K562 (cell line): ENCODE data around the gene HNRNPDL. TPM values are rescaled to one million over a fixed set of nuclear protein-coding genes. Genes with fewer than 3 reads are reported as not detected.

Experiments used
- ATAC-seq: fragments of 200-7000 bp; cut with Tn5 transposase; 3 replicates; pipeline ENCODE4 v1.9.1; 2020; ENCODE audit warnings: moderate library complexity
- BruUV-seq: library from RNA; stranded (reverse); fragments of 400-500 nt; replicated peaks from 2 replicates; lab custom pipeline; 2021; lab: Mats Ljungman, UMichigan
- CTCF ChIA-PET: fragments of 300-600 bp; formaldehyde crosslinking; extraction: SDS; loops from one replicate; lab custom pipeline; 2021; ENCODE audit warnings: low intra/inter-chr PET ratio; lab: Yijun Ruan, JAX
- POLR2A ChIA-PET: fragments of 300-600, 350-650 bp; sonication (Branson Sonifier 250); formaldehyde crosslinking; extraction: SDS; loops from one replicate; lab custom pipeline; 2021; ENCODE audit warnings: antibody characterized with exemption, inconsistent platforms; lab: Yijun Ruan, JAX
- DNase-seq, 4 experiments: peaks; one replicate each; pipeline versions ENCODE4 v3.0.0 to v3.0.0-alpha.2; 2011 to 2018; ENCODE audit warnings: low spot score in 3 of 4, mixed read lengths in 3 of 4; ENCODE audit errors: extremely low read depth in 1 of 4
- FAIRE-seq: peaks from 2 replicates; lab custom pipeline; 2011; peaks lifted over from hg19 to GRCh38; lab: Jason Lieb, UNC
- H2AFZ ChIP-seq: 2 replicates; pipeline ENCODE4 v1.6.0; 2011; ENCODE audit warnings: low read depth, low read length, control low read depth, inconsistent platforms
- H3K27ac ChIP-seq: fragments of 200-600 bp; 3 replicates; pipeline ENCODE4 v1.8.0; 2011; ENCODE audit warnings: low read depth, mild to moderate bottlenecking, control low read depth, inconsistent platforms, low read length, moderate library complexity, mixed read lengths; ENCODE audit errors: extremely low read depth
- H3K27me3 ChIP-seq, 2 experiments: fragments of 300-600 bp in 1 of 2; 2 replicates in 1 of 2; 3 replicates in 1 of 2; pipeline versions ENCODE4 v1.6.0 to v1.8.0; 2011; ENCODE audit warnings: inconsistent platforms in 2 of 2, low read length in 2 of 2, mild to moderate bottlenecking in 1 of 2, mixed read lengths in 1 of 2, moderate library complexity in 1 of 2; ENCODE audit not compliant: control insufficient read depth in 2 of 2, insufficient read depth in 2 of 2
- H3K36me3 ChIP-seq: fragments of 300-600 bp; 3 replicates; pipeline ENCODE4 v1.8.0; 2011; ENCODE audit warnings: mild to moderate bottlenecking, low read length, inconsistent platforms; ENCODE audit not compliant: control insufficient read depth, insufficient read depth
- H3K4me1 ChIP-seq, 2 experiments: fragments of 200-600 bp in 1 of 2; replicated peaks in 1 of 2; 2 replicates in 1 of 2; 3 replicates in 1 of 2; pipeline versions ENCODE4 v1.5.1 to v1.8.0; 2011; ENCODE audit warnings: inconsistent platforms in 2 of 2, low read length in 2 of 2, mild to moderate bottlenecking in 1 of 2, mixed read lengths in 1 of 2, moderate library complexity in 1 of 2; ENCODE audit not compliant: control insufficient read depth in 2 of 2, insufficient read depth in 2 of 2
- H3K4me2 ChIP-seq: 2 replicates; pipeline ENCODE4 v1.6.1; 2011; ENCODE audit warnings: low read length, control low read depth, inconsistent platforms, mixed read lengths; ENCODE audit not compliant: insufficient read depth
- H3K4me3 ChIP-seq: fragments of 200-600 bp; sonication (generic), shearing (Covaris generic); 2 replicates; pipeline ENCODE4 v1.5.1; 2016; ENCODE audit warnings: control low read depth, inconsistent platforms
- H3K79me2 ChIP-seq: fragments of 200-600 bp; 3 replicates; pipeline ENCODE4 v1.8.0; 2011; ENCODE audit warnings: low read length, inconsistent platforms; ENCODE audit not compliant: control insufficient read depth, insufficient read depth
- H3K9ac ChIP-seq, 2 experiments: 2 replicates each; pipeline versions ENCODE4 v1.6.0 to v1.6.1; 2011; ENCODE audit warnings: low read depth in 2 of 2, low read length in 2 of 2, control low read depth in 1 of 2, inconsistent platforms in 1 of 2, mild to moderate bottlenecking in 1 of 2, mixed read lengths in 1 of 2; ENCODE audit not compliant: insufficient read depth in 1 of 2
- H3K9me1 ChIP-seq: one replicate; pipeline ENCODE4 v1.6.0; 2011; ENCODE audit warnings: inconsistent platforms, mild to moderate bottlenecking, low read length, moderate library complexity; ENCODE audit not compliant: control insufficient read depth, insufficient read depth
- H3K9me3 ChIP-seq: replicated peaks from 2 replicates; pipeline ENCODE4 v1.5.1; 2011; ENCODE audit warnings: low read depth, low read length, inconsistent platforms; ENCODE audit not compliant: control insufficient read depth, insufficient read depth
- H4K20me1 ChIP-seq: replicated peaks from 2 replicates; pipeline ENCODE4 v1.6.1; 2011; ENCODE audit warnings: low read length, inconsistent platforms, mixed read lengths; ENCODE audit not compliant: control insufficient read depth, insufficient read depth
- CBX5 ChIP-seq: IDR thresholded peaks from 2 replicates; pipeline ENCODE4 v1.6.1; 2014; ENCODE audit warnings: low read depth, borderline replicate concordance
- PCBP2 ChIP-seq: fragments of 200-400 bp; formaldehyde crosslinking; IDR thresholded peaks from 2 replicates; pipeline ENCODE4 v1.6.1; 2018; ENCODE audit warnings: low read length, low read depth, mild to moderate bottlenecking, moderate library complexity; ENCODE audit not compliant: poor library complexity, severe bottlenecking
- RBM25 ChIP-seq: fragments of 200-400 bp; formaldehyde crosslinking; IDR thresholded peaks from 2 replicates; pipeline ENCODE4 v1.6.1; 2018; ENCODE audit warnings: low read length, low read depth, moderate library complexity; ENCODE audit not compliant: severe bottlenecking
- SOX6 ChIP-seq: fragments of 450-650 bp; IDR thresholded peaks from 2 replicates; pipeline ENCODE4 v1.6.1; 2014; ENCODE audit warnings: mild to moderate bottlenecking
- ZNF121 ChIP-seq: sonication (generic); formaldehyde crosslinking; conservative IDR thresholded peaks from 2 replicates; pipeline ENCODE4 v1.8.0; 2022; ENCODE audit warnings: missing genetic modification reagents
- ZNF408 ChIP-seq: fragments of 250-450 bp; sonication (Bioruptor Pico); IDR thresholded peaks from 2 replicates; pipeline ENCODE4 v1.4.0; 2020; ENCODE audit warnings: low read depth, mild to moderate bottlenecking, moderate library complexity
- WGBS: fragments of 100-300 bp; shearing (Covaris generic); methylation state at CpG from one replicate; pipeline ENCODE4 v1.1.6; 2016; ENCODE audit warnings: low coverage, mixed read lengths; ENCODE audit not compliant: insufficient coverage; ENCODE audit errors: missing lambda C conversion rate; 5-methylcytosine and 5-hydroxymethylcytosine counted together
- in situ Hi-C: fragments of 300-500 bp; cut with MboI; formaldehyde crosslinking; loops from 4 replicates; pipeline ENCODE4 v1.15.0; 2018; ENCODE audit warnings: inconsistent platforms, mixed read lengths
- intact Hi-C: fragments of 100-400 bp; cut with micrococcal nuclease; formaldehyde crosslinking; loops from 2 replicates; pipeline ENCODE4 v1.14.2; 2022
- polyA plus RNA-seq, 8 experiments: library from polyadenylated mRNA; depleted of rRNA in 4 of 8; stranded (reverse) in 5 of 8; unstranded in 3 of 8; fragments of >200 nt; fragmentation: Nextera tagmentation in 2 of 8; fragmentation: Illumina TruSeq in 1 of 8; extraction: Ambion mirVana in 2 of 8; extraction: Trizol in 1 of 8; gene quantifications; 2 replicates each; pipeline versions ENCODE4 v1.2.1 to v1.2.3, GENCODE V29; 2011 to 2014; ENCODE audit warnings: inconsistent platforms in 1 of 8, missing spikeins in 1 of 8
- total RNA-seq, 7 experiments: library from RNA; depleted of rRNA in 6 of 7; stranded (reverse); fragments of >200 nt in 6 of 7; fragmentation: Illumina TruSeq in 2 of 7; extraction: Trizol in 2 of 7; gene quantifications; 2 replicates each; pipeline versions ENCODE4 v1.2.1 to v1.2.3, GENCODE V29; 2011 to 2021; ENCODE audit warnings: low replicate concordance in 1 of 7
- TF ChIP-seq, protein P1 (sequence below): fragments of 250-450 bp; sonication (Bioruptor Pico); IDR thresholded peaks from 2 replicates; pipeline ENCODE4 v1.4.0; 2020; ENCODE audit warnings: borderline replicate concordance

The HNRNPDL gene
- total and polyA plus RNA-seq, 9 of the 15 experiments (the other 6 are each of a cell fraction or from before 2014, with no cell fraction given) = 243 to 652 (median 351) TPM

DNA sequence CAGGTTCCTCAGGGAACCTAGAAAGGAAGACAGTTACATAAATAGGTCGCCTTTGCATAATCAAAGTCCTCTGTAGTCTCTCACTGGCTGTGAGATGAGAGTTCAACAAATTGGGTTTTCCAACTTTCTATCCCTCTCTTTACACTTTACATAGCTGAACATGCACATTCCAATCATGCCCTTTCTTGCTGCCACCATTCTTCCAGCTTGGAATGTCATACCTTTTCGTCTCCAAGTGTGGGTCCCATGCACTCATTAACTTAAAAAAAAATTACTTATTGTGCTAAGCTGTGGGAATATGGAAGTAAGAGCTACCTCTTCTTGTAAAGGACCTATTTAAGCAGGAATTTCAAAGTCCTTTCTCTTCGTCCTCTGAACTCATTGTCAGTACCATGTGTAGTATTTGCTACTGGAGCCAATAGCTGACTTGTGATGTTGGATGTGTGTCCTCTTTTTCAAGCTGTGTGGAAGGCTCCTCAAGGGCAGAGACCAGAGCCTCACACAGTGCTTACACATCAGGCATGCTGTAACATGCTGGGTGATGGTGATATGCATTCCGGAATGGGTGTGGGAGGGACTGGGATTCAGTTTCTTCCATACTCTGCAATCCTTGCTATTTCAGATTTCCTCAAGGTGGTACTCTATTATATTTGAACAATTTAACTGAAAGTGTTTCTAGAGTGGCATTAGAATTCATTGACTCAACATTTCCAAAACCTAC is 7.2 kb upstream of the HNRNPDL start:
- no peak overlapping the region for H3K4me2 ChIP-seq
- peaks cover 4 to 10% of the 10 kb centered on the region in 2 experiments; a peak in 3 of 5 replicates for H3K4me1 ChIP-seq
- in situ Hi-C loops (no loop called here), intact Hi-C loops (no loop called here)
- no peak overlapping the region for H3K27ac ChIP-seq
- ChIA-PET CTCF (no interaction called here), POLR2A (interaction anchor here (4.9 kb wide), 1 partner anchor 9 kb away, joined by 29 read pairs; the partner anchor contains the start of gene HNRNPDL)
- H3K4me3 ChIP-seq = no peak overlapping the region
- BruUV-seq = no TSS peak
- 0 out of 3 replicates have a peak, but pooled peaks have one; percentile 13 for ATAC-seq
- H3K9me3 ChIP-seq = 0 out of 2 replicates have a peak, but pooled peaks cover 1% of the 10 kb centered on the region
- peaks cover 98% of the 10 kb centered on the region for H3K79me2 ChIP-seq
- peaks cover 5% of the 10 kb centered on the region; the same call in 1 of the 2 replicates for H4K20me1 ChIP-seq
- H3K36me3 ChIP-seq = peaks cover 57% of the 10 kb centered on the region; the same call in 2 of the 3 replicates
- H3K9me1 ChIP-seq = no peaks in the 10 kb centered on the region
- H3K9ac ChIP-seq = no peak overlapping the region
- 87% methylated on average over 4 of the region's 4 CpGs for WGBS
- FAIRE-seq = no peak
- no peak for DNase-seq
- H3K27me3 ChIP-seq = no peaks in the 10 kb centered on the region
- TF ChIP-seq PCBP2 (no peak), ZNF408 (CRISPR knock-in tag) (no peak)
- no peak overlapping the region for H2AFZ ChIP-seq

DNA sequence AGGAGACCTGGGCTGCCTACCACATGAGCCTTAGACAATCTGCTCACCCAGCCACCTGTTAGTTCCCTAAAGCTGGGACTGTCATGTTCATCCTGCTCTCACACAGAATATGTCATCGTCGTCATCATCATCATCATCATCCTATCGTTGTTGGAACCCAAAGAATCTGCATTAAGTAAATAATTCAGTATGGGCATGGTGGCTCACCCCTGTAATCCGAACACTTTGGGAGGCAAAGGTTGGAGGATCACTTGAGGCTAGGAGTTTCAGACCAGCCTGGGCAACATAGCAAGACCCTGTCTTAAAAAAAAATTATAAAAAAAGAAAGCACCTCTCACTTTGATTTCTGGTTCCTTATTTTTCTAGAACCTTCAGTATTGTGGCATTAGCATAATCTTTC is 6.5 kb upstream of the HNRNPDL start:
- no TSS peak for BruUV-seq
- H3K4me1 ChIP-seq = peaks cover 10% of the 10 kb centered on the region in 2 experiments; a peak in 3 of 5 replicates
- no peaks in the 10 kb centered on the region for H3K27me3 ChIP-seq
- WGBS = 97% methylated on average over 4 of the region's 4 CpGs
- H2AFZ ChIP-seq = no peak overlapping the region
- no peak overlapping the region for H3K9ac ChIP-seq
- POLR2A ChIA-PET = interaction anchor here (0.7 to 4.9 kb wide), 2 partner anchors 8 to 487 kb away, joined by 3 to 29 read pairs; partner anchors contain the start of gene HNRNPDL
- H3K4me2 ChIP-seq = no peak overlapping the region
- peaks cover 53% of the 10 kb centered on the region; the same call in 2 of the 3 replicates for H3K36me3 ChIP-seq
- 0 out of 2 replicates have a peak, but pooled peaks cover 1% of the 10 kb centered on the region for H3K9me3 ChIP-seq
- H3K4me3 ChIP-seq = no peak overlapping the region
- H4K20me1 ChIP-seq = peaks cover 5% of the 10 kb centered on the region; the same call in 1 of the 2 replicates
- no peaks in the 10 kb centered on the region for H3K9me1 ChIP-seq
- no peak overlapping the region for H3K27ac ChIP-seq
- DNase-seq (no peak), FAIRE-seq (no peak), ATAC-seq (no peak)
- intact Hi-C loops (no loop called here), in situ Hi-C loops (no loop called here)
- CTCF ChIA-PET = no interaction called here
- peaks cover 98% of the 10 kb centered on the region for H3K79me2 ChIP-seq
- TF ChIP-seq RBM25 (peak; percentile 22), ZNF121 (CRISPR knock-in tag) (peak; percentile 75), CBX5 (no peak), SOX6 (no peak)
- TF ChIP-seq, protein P1, sequence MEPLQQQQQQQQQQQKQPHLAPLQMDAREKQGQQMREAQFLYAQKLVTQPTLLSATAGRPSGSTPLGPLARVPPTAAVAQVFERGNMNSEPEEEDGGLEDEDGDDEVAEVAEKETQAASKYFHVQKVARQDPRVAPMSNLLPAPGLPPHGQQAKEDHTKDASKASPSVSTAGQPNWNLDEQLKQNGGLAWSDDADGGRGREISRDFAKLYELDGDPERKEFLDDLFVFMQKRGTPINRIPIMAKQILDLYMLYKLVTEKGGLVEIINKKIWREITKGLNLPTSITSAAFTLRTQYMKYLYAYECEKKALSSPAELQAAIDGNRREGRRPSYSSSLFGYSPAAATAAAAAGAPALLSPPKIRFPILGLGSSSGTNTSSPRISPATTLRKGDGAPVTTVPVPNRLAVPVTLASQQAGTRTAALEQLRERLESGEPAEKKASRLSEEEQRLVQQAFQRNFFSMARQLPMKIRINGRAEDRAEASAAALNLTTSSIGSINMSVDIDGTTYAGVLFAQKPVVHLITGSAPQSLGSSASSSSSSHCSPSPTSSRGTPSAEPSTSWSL (CRISPR knock-in tag) = no peak
